TTC549 (cell line): Measurements from ENCODE around the gene BHLHA15.

ENCODE experiments used
- FAIRE-seq: peaks from 2 replicates; lab custom pipeline; 2012; peaks lifted over from hg19 to GRCh38; lab: Jason Lieb, UNC

BHLHA15 gene

DNA sequence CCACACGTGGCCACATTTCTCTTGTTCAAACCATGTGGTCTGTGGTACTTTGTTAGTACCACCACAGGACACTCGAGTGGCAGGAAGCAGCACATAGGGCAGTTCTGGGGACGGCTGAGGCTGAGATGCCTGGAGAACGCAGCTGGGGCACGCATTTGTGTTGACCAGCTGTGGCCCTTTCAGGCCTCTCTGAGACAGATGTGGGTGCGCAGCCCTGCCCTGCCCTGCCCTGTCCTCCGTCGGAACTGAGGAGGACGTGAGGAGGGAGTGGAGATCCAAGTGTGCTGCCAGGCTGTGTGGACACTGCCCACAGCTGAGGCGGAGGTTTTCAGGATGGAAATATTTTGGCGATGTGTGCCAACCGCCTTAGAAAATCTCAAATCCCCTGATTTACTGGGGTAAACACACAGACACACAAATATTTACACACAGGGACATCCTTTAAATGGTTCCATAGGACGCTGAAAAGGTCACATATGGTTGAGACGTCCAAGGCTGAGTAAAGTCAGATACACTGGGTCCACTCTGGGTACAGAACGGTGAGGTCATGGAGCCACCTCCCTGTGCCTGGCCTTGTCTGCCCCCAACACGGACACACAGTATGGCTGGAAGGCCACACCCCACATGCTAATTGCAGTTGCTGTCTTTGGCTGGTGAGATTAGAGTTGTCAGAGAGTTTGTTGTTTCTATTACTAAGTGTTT, 14.8 kb downstream of the BHLHA15 start:
- no peak for FAIRE-seq

DNA sequence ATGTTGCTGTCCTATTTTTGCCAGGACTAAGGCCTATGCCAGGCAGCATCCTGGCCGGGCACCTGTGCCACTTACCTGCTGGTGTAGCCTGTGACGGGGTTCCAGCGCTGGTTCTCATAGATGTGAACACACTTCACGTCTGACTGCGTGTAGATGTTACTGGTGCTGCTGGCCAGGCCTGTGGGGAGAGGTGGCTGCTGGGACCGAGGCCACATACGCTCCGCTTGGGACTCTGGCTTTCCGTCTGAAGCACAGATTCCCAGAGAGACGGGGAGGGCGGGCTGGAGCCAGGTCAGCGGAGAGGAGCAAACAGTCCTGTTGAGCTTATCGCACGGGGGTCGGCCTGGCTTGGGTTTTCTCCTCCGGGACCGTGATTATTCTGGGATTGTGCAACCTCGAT, 16.7 kb downstream of the BHLHA15 start:
- FAIRE-seq = no peak

DNA sequence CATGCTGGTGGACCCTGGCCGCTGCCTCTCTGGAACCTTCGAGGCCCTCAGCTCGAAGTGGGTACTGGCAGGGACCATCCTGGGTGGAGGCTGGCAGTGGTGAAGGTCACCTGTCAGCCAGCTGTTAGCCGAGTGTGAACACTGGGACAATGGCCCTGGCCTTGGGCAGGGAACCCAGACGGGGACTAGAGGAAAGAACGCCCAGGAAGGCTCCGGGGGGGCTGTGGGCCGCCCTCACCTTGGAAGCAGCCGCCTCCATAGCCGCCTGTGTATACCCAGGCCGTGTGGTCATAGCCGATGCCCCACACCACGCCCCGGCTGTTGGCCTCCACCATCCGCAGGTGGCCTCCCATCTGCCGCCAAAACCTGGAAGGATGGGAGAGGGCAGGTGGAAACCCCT, 17.6 kb downstream of the BHLHA15 start:
- FAIRE-seq = no peak

DNA sequence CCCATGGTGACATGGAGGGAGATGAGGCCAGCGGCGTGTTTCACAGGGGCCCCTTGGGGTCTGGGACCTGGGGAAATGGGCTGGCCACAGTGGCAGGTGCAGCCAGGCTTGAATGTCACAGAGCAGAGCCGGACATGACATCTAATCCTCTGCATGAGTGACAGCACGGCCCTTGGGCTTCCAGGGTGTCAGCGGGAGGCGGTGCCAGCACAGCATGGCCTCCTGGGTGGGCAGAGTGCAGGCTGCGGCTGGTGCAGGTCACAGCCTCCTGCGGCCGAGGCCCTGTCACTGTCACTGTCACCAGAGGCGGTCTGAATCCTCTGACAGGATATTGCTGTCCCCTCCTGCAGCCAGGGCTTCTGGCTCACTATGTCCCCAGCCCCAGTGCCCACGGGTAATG, 18.2 kb downstream of the BHLHA15 start:
- no peak for FAIRE-seq

DNA sequence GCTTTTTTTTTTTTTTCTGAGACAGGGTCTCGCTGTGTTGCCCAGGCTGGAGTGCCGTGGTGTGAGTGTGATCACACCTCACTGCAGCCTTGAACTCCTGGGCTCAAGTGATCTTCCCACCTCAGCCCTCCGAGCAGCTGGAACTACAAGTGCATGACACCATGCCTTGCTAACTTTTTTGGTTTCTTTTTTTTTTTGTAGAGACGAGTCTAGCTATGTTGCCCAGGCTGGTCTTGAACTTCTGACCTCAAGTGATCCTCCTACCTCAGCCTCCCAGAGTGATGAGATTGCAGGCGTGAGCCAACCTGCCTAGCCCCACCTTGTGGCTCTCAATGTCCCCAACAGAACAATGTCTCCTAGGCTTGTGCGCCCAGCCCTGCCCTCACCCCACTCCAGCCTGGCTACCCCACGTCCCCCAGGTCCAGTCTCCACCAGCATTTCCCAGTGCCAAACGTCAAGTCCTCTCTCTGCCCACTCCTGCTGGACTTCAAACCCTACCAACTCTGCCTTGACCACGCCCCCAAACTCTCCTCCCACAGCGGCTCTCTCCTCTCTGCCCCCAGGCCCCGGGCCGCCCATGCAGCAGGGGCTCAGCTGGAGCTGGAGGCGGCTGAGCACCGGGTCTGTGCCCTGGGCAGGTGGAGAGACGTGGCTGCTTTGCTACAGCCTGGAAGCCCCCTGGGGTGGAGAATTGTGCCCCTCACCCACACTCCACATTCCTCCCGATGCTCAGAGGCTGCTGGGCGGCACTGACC, 18.9 kb downstream of the BHLHA15 start:
- no peak for FAIRE-seq

DNA sequence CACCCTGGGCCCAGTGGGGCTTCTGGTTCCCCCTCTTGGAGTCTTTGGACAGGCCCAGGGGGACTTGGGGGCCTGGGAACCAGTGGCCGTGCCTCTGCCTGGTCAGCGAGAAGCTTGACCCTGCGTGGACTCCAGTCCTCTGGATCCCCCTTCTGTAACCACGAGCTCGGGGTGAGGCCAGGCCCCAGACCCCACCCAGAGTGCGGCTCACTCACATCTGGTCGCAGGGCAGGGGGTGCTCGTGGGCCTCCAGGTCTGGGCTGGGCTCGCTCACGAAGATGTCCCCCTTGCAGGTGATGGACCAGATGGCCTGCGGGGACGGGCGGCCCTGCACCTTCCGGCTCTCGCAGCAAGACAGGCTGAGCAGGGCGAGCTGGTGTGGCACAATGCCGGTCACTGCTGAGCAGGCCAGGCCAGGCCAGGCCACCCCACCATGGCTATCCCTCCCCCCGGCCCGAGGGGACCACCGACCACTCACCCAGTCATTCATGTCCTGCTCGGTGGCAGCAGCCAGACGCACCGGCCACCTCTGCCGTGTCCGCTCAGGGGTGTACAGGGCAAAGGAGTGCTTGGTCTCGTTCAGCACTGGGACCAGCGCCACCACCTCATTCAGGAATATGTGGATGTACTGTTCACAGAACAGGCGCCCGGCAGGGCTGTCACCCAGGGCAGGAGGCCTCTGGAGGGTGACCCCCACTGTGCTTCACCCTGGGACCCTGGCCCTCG, 19.7 kb downstream of the BHLHA15 start:
- FAIRE-seq = no peak

DNA sequence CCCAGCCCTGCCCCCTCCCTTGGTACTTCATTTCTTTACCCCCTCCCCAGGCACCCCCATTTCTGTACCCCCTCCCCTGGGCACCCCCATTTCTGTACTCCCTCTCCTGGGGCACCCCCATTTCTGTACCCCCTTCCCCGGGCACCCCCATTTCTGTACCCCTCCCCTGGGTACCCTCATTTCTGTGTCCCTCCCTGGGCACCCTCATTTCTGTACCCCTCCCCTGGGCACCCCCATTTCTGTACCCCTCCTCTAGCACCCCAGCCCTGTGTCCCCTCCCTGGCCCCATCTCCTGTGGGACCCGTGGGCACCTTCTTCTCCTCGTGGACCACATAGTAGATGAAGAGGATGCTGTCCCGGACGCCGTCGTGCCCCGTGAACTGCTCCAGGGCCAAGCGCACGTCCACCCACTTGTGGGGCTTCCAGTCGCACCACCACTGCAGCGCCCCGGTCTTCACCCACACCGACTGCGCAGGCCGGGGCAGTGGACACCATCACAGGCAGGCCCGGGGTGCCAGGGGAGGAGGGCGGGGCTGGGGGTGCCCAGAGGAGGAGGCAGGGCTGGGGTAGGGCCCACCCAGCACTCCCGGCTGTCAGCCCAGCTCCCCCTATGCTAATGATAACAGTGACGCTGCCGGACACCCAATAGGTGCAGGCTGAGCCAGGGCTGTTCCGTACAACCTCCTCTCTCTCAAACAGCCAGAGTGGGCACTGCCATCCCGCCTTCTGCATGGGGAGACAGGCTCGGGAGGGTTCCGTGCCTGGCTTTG, 20.4 kb downstream of the BHLHA15 start:
- no peak for FAIRE-seq

DNA sequence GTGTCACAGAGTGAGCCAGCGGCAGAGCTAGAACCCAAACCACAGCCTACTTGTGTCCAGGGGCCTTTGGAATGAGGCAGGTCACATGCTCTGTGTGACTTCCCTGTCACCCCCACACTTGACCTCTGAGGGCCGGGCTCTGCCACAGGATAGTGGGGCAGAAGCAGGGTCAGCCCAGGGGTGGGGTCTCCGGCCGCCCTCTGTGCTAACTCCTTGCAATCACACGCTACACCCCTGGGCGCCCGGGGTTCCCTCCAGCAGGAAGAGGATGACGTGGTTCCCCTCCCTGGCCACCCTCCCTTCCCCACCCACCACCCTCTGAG, 21.0 kb downstream of the BHLHA15 start:
- FAIRE-seq = no peak

DNA sequence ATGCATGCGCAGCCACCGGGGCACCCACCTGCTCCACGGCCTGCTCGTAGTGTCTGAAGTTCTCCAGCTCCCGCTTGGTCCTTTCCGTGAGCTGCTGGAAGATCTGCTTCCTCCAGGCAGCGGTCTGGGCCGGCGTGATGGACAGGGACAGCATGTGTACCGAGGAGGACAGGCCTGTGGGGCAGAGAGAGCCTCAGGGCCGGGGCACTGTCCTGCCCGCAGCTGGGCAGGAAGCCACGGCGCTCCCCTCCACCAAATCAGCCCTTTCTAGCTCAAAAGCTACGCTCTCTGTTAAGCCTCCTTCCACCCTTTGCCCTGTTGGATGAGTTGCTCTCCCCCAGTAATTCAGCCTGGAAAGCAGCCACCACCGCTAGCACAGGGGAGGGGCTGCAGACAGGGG, 21.6 kb downstream of the BHLHA15 start:
- no peak for FAIRE-seq

DNA sequence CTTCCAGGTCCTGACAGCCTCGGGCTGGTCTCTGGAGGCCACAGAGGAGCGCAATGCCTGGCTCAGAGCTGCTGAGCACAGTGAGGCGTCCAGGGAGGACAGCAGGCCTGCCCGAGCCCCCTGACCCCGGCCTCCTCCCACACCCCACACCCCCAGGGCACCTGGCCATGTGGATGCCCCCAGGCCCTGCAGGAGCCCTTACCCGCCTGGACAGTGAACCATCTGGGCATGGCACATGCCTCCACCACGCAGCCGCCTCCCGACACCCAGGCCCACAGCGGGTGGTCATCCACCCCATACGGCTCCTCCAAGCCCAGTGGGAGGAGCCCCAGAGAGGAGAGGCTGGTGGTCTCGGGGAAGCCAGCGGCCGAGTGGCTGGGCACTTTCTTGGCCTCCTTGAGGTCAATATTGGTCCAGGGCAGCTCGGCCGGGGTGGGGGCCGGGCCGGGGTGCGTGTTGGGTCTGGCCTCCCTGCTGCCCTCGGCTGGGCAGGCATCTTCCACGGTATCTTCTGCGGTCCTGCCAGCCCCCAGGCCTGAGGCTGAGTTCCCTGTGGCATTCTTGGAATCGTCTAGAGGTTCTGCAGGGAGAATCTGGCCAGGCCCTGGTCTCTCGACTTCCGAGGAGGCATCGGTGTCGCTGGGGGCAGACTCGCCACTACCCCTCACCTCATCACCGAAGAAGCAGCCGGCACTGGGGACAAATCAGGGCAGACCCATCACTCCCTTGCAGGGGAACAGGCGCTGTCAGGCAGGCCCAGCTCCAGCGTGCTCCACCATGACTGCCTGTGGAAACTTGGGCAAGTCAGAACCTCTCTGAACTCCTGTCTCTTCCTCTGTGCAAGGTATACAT, 22.2 kb downstream of the BHLHA15 start:
- no peak for FAIRE-seq

DNA sequence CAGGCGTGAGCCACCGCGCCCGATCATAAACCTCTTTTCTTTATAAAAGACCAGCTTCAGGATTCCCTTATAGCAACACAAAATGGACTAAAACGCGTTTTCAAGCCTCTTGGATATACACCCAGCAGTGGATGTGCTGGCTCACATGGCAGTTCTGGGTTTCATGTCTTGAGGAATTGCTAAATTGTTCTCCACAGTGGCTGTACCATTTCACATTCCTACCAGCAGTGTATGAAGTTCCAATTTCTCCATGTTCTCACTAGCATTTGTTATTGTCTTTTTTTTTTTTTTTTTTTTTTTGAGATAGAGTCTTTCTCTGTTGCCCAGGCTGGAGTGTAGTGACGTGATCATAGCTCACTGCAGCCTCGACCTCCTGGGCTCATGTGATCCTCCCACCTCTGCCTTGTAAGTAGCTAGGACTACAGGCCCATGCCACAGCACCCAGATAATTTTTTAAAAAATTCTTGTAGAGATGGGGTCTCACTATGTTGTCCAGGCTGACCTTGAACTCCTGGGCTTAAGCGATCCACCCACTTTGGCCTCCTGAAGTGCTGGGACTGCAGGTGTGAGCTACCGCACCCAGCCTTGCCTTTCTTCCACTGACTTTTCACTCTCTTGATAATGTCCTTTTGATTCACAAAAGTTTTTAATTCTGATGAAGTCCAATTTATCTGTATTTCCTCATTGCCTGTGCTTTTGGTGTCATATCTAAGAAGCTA, 23.3 kb downstream of the BHLHA15 start:
- no peak for FAIRE-seq

DNA sequence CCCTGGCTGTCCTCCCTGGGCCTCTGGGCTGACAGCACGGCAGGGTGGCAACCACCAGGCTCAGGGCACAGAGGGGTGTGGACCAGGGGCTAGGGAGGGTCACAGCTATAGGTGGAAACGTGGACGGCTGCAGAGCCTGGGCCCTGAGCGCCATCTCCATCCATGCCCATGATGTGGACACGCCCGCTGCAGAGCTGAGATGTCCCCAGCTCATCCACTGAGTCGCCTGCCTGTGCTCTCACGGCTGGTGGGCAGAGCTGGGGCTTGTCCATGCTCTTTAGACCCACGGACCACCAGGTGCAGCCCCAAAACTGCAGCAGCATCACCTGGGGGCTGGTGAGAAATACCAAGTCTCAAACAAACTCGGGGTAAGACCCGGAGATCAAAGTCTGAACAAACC, 24.7 kb downstream of the BHLHA15 start:
- no peak for FAIRE-seq

DNA sequence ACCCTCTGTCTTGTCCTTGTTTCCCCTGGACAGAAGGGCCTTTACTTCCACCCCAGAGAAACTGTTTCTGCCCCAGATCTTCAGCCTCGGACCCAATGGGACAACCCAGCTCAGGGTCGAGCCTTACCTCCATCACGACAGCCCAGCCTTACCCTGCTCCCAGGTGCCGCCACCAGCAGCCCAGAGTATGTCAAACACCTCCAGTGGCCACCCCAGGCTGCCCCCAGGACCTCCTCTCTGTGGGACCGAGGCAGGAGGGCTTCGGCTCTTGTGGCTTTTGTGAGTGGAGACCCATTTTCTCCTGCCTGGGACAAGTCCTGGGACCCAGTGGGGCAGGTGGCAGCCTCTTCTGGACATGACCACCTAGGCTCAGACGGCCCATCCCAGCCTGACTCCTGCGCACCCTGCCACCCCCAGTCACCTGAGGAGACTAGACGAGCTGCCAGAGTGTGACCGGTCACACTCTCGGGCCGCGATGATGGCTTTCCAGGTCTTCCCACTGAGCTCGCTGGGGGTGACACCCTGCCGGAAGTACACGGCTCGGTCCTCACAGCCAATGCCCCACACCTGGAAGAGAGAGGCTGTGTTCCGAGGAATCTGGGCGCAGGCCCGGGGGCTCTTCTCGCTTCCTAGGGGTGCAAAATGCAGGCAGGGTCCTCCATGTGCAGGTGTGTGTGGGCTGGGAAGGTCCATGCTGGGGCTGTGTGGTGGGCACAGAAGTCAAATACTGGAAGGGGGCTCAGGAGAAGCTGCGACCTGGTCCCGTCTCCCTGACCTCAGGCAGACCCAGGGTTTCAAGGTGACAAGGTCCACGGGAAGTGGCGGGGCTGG, 25.3 kb downstream of the BHLHA15 start:
- no peak for FAIRE-seq

DNA sequence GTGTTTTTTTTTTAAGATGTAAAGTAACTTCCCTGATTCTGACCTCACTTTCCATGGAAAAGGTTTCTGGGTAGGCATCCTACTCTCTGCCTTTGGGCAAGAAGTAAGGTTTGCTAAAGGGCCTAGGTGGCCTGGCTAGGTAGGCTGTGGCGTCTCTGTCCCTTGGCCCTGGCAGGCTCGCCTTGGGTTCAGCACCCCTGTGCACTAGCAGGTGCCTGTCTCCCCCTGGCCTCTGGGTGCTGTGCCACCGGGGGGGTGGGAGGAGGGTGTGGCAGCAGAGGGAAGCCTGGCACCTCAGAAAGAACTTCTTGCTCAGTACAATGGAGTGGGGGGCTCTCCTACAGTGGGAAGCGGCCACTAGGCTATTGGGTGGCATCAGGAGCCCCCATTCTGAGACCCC, 26.8 kb downstream of the BHLHA15 start:
- no peak for FAIRE-seq

DNA sequence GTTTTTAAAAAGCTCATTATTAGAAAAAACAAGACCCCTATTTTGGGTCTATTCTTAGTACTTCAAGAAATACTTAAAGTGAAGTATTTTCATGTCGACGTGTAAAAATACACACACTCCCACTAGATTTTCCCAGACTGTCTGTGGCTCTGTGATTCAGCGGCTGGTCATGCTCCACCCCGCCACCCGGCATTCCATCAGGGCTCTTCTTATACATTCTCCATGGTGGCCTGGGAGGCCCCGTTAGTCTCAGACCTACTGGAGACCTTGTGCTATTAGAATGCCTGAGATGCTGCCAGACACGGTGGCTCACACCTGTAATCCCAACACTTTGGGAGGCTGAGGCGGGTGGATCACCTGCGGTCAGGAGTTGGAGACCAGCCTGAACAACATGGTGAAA, 27.7 kb downstream of the BHLHA15 start:
- FAIRE-seq = no peak

DNA sequence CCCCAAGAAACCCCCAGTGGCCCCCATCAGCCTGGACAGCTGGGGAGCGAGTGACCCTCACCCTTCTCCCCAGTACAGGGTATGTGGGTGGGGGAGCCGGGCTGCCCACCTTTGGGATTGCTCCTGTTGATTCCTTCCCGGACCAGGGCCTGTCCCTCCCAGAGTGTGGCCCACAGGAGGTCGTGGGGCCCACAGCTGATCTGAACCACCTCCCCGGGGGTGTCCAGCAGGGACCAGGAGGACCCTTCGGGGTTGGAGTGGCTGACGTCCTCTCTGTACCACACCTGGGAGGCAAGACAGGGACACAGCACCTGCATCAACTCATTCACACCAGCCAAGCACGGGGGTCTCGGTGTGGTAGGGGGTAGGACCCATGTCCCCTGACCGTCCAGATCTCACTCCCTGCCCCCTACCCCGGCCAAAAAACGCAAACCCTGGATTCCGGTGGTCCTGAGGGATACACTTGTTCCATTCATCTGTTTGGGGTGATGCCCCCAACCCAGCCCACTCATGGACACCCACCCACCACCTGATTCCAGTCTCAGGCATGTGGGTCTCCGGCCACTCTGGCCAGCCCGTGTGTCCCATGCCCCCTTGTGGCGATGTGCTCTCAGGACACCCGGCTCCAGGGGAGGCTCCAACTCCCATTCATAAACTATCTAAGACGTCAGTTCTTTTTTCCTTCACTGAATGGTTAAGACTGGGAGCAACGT, 29.9 kb downstream of the BHLHA15 start:
- no peak for FAIRE-seq

DNA sequence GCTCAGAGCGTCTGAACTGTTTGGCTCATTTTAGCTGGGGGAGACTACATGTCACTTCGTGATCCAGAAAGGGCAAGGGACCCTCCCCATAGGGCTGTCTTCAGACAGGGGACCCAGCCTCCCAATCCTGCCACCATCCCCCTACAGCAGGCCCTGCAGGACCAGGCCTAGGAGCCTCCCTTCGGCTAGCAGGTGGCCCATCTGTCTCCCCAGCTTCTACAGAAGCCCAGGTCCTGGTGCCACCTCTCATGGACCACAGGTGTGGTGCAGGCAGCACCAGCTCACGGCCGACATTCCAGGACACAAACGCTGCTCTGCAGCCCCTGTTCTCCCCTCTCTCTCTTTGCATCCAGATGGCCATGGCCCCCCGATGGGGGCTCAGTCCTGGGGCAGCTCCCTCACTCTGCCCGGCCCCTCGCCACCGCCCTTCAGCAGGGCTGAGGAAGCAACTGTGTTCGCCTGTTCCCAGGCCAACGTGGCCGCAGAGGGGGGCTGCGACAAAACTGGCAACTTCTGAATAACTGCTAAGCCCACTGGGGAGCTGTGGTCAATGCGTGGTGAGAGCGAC, 30.5 kb downstream of the BHLHA15 start:
- no peak for FAIRE-seq

DNA sequence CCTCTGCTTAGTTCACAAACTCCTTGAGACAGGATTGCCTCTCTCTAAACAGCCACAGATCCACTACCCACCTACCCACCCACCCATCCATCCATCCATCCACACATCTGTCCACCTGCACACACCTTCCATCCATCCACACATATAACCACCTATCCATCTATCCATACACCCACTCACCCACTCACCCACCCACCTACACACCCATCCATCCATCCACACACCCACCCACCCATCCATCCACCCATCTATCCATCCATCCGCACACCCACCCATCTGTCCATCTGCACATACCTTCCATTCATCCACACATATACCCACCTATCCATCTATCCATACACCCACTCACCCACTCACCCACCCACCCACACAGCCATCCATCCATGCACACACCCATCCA, 31.1 kb downstream of the BHLHA15 start:
- no peak for FAIRE-seq

DNA sequence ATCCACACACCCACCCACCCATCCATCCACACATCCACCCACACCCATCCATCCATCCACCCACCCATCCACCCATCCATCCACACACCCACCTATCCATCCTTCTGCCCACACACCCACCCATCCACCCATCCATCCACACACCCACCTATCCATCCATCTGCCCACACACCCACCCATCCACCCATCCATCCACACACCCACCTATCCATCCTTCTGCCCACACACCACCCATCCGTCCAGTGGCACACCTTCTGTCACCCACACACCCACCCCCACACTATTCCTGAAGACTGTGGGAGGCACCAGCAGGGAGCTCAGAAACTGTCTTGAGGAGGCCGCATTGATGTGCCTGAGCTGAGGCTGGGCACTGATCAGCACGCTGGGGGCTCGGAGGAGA, 31.7 kb downstream of the BHLHA15 start:
- FAIRE-seq = no peak
